H1 (cell line): ENCODE results near the gene PORCN. TPM values are rescaled to one million over a fixed set of nuclear protein-coding genes. Genes with fewer than 3 reads are reported as not detected.

Experiments
- POLR2AphosphoS5 ChIP-seq: IDR thresholded peaks from 2 replicates; pipeline ENCODE4 v1.6.1; 2011; ENCODE audit warnings: low read depth, low read length
- SP2 ChIP-seq: IDR thresholded peaks from 2 replicates; pipeline ENCODE4 v1.6.1; 2012; ENCODE audit warnings: mild to moderate bottlenecking, low read length, inconsistent platforms
- YY1 ChIP-seq: IDR thresholded peaks from 2 replicates; pipeline ENCODE4 v1.6.1; 2011; ENCODE audit warnings: low read depth, mild to moderate bottlenecking, low read length
- polyA plus RNA-seq, 7 experiments: library from polyadenylated mRNA; depleted of rRNA in 3 of 7; stranded (reverse) in 5 of 7; unstranded in 2 of 7; fragments of >200 nt in 5 of 7; fragments of 200-250 nt in 2 of 7; gene quantifications; 1 replicate in 5 of 7; 2 replicates in 1 of 7; 4 replicates in 1 of 7; pipeline versions ENCODE4 v1.2.1 to v1.2.3, GENCODE V29; 2011 to 2013; ENCODE audit warnings: missing spikeins in 2 of 7, mixed read lengths in 2 of 7
- total RNA-seq: library from RNA; stranded (reverse); fragmentation: NEBNext Ultra II Directional; extraction: Animal tissue kit (Norgen Biotek cat#: 25700); gene quantifications from 2 replicates; pipeline ENCODE4 v1.2.1, GENCODE V29; 2021
- TF ChIP-seq, protein P1 (sequence below): IDR thresholded peaks from 2 replicates; pipeline ENCODE4 v1.6.1; 2012; ENCODE audit warnings: inconsistent platforms

PORCN gene
- total and polyA plus RNA-seq, 2 of the 8 experiments (the other 6 are each of a cell fraction or from before 2014, with no cell fraction given): 14.6 to 34.1 TPM

DNA sequence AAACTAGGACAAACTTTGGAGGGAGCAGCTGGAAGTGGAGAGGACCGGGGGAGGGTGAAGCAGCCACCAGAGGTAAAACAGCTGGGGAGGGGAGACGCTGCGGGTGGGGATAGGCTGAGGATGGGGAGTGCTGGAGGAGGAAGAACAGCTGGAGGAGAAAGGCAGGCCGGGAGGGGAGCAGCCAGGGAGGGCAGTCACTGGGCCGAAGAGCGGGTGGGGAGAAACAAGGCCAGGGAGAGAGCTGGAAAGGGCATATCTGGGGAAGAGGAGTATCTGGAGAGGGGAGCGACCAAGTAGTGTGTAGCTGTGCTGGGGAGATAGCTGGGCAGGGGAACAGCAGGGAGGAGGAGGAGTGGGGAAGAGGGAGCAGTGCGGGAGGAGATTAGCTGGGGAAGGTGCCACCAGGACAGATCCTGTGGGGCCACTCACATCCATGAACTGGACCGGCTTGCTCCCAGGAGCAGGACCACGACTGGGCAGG, 41.5 kb upstream of the PORCN start (continued):
- TF ChIP-seq, protein P1, sequence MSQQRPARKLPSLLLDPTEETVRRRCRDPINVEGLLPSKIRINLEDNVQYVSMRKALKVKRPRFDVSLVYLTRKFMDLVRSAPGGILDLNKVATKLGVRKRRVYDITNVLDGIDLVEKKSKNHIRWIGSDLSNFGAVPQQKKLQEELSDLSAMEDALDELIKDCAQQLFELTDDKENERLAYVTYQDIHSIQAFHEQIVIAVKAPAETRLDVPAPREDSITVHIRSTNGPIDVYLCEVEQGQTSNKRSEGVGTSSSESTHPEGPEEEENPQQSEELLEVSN: no peak
- TF ChIP-seq YY1: no peak
- no peak for TF ChIP-seq POLR2AphosphoS5
- TF ChIP-seq SP2: no peak
